ENCODE data around the gene SYNE1. TPM values are rescaled to one million over a fixed set of nuclear protein-coding genes. Genes with fewer than 3 reads are reported as not detected.

The SYNE1 gene
- total RNA-seq, 2 experiments from 2014 or later: 29.5 to 35.1 TPM

DNA sequence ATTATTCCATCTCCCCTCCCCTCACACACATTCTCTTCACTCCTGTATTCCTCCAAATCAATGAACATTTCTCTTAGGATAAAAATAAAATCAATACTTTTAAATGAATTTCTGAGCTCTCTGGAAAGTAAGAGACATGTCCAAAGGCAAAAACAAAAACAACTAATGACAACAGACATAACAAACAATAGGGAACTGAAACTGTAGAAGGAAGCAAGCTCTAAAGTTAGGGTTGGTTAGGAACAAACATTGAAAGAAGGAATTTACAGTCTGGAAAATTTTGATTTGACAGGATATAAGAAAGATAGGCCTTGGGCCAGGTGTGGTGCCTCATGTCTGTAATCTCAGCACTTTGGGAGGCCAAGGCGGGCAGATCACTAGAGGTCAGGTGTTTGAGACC is 43.0 kb upstream of the SYNE1 start:
- no peak overlapping the region for H3K27ac Mint-ChIP-seq
- H3K36me3 Mint-ChIP-seq (ENCODE audit: low read depth): no peaks in the 10 kb centered on the region
- no peak overlapping the region for H3K4me3 Mint-ChIP-seq
- TF ChIP-seq CTCF (IDR thresholded peaks at IDR 0.05): no peak
- no peaks in the 10 kb centered on the region for H3K4me1 Mint-ChIP-seq (ENCODE audit: low read depth)
- H3K27me3 Mint-ChIP-seq: peaks cover 4% of the 10 kb centered on the region
- ChIA-PET CTCF (no interaction called here), POLR2A (no interaction called here)
- no peaks in the 10 kb centered on the region for H3K9me3 Mint-ChIP-seq
- intact Hi-C loops (cut with micrococcal nuclease): no loop called here
- DNase-seq: no peak
- ATAC-seq: no peak

DNA sequence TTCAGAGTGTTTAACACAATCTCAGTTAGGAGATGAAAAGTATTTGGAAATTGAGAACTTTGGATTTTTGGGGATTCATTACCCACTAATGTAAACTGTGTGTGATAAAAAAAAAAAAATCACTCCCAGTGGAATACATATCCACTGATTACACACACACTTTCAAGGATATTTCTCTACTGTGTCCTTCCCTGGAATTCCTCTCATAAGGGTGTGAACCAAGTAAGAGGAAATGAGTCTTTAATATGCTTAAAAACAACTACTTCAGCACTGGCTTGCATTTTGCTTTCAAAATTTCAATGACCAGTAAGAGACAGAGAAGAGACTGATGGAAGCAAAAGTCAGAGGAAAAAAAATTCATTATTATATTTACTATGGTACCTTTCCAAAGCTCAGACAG is 36.1 kb upstream of the SYNE1 start:
- no peaks in the 10 kb centered on the region for H3K9me3 Mint-ChIP-seq
- TF ChIP-seq CTCF (IDR thresholded peaks at IDR 0.05): no peak
- H3K4me3 Mint-ChIP-seq: no peak overlapping the region
- no peak overlapping the region for H3K27ac Mint-ChIP-seq
- DNase-seq (no peak), ATAC-seq (no peak)
- intact Hi-C loops (cut with micrococcal nuclease): no loop called here
- POLR2A ChIA-PET: no interaction called here
- no peaks in the 10 kb centered on the region for H3K36me3 Mint-ChIP-seq (ENCODE audit: low read depth)
- H3K4me1 Mint-ChIP-seq (ENCODE audit: low read depth): no peaks in the 10 kb centered on the region
- peaks cover 11% of the 10 kb centered on the region for H3K27me3 Mint-ChIP-seq
- CTCF ChIA-PET: interaction anchor here (1.2 kb wide), 1 partner anchor 121 kb away, joined by 3 read pairs; no protein-coding TSS in a partner anchor

- no peak for TF ChIP-seq CTCF (IDR thresholded peaks at IDR 0.05)
- no peak for ATAC-seq
- DNase-seq: no peak
- H3K4me1 Mint-ChIP-seq (ENCODE audit: low read depth): no peaks in the 10 kb centered on the region
- CTCF ChIA-PET: interaction anchor here (1.2 to 1.8 kb wide), 2 partner anchors 119 to 186 kb away, joined by 3 to 4 read pairs; no protein-coding TSS in a partner anchor
- peaks cover 16% of the 10 kb centered on the region for H3K27me3 Mint-ChIP-seq
- H3K4me3 Mint-ChIP-seq: no peak overlapping the region
- H3K36me3 Mint-ChIP-seq (ENCODE audit: low read depth): no peaks in the 10 kb centered on the region
- no peaks in the 10 kb centered on the region for H3K9me3 Mint-ChIP-seq
- intact Hi-C loops (cut with micrococcal nuclease): no loop called here
- POLR2A ChIA-PET: no interaction called here
- H3K27ac Mint-ChIP-seq: no peak overlapping the region
These were observed 34.0 kb upstream of the SYNE1 start for GRCh38 chr6:152671171-152671570.

DNA sequence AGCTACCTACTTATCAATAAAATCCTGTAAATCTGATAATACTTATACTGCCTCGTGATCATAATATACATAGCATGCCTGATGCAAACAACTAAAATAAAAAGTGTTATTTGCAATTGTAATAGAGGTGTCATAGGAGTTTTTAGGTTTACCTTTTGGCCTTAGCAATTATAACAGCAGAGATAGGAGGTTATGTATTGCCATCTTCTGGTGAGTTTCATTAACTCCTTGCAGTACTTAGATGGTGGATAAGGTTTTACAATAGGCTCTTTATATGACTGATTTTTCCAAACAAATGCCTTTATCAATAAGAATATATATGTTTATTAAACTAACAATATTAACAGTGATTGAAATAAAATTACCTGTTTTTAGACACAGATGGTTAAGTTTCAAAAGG is 32.7 kb upstream of the SYNE1 start:
- no peak overlapping the region for H3K4me3 Mint-ChIP-seq
- no peaks in the 10 kb centered on the region for H3K4me1 Mint-ChIP-seq (ENCODE audit: low read depth)
- ChIA-PET CTCF (interaction anchor here (1.7 to 1.8 kb wide), 2 partner anchors 117 to 118 kb away, joined by 4 to 11 read pairs; no protein-coding TSS in a partner anchor), POLR2A (no interaction called here)
- H3K9me3 Mint-ChIP-seq: no peaks in the 10 kb centered on the region
- peak; percentile 26 for TF ChIP-seq CTCF (IDR thresholded peaks at IDR 0.05)
- intact Hi-C loops (cut with micrococcal nuclease): no loop called here
- ATAC-seq: no peak
- no peak for DNase-seq
- H3K27me3 Mint-ChIP-seq: peaks cover 16% of the 10 kb centered on the region
- H3K36me3 Mint-ChIP-seq (ENCODE audit: low read depth): no peaks in the 10 kb centered on the region
- H3K27ac Mint-ChIP-seq: no peak overlapping the region

- ChIA-PET POLR2A (no interaction called here), CTCF (no interaction called here)
- Mint-ChIP-seq H3K4me1 (ENCODE audit: low read depth) (no peaks in the 10 kb centered on the region), H3K27me3 (no peaks in the 10 kb centered on the region), H3K4me3 (no peak overlapping the region), H3K9me3 (no peaks in the 10 kb centered on the region), H3K36me3 (ENCODE audit: low read depth) (no peaks in the 10 kb centered on the region), H3K27ac (no peak overlapping the region)
- no peak for ATAC-seq
- intact Hi-C loops (cut with micrococcal nuclease): no loop called here
- TF ChIP-seq CTCF (IDR thresholded peaks at IDR 0.05): no peak
- no peak for DNase-seq
These were observed 24.6 kb upstream of the SYNE1 start for GRCh38 chr6:152661776-152662175.

Measured in activated CD8-positive, alpha-beta T cell treated with anti-CD3 and anti-CD28 coated beads for 36 hours (primary cell).